Mononuclear cell (primary cell): ENCODE data around the gene MTMR10. TPM values are rescaled to one million over a fixed set of nuclear protein-coding genes. Genes with fewer than 3 reads are reported as not detected.

Experiments used
- H3K27me3 ChIP-seq: 2 replicates; pipeline ENCODE4 v1.6.0; 2011; ENCODE audit warnings: low read length, control low read depth; ENCODE audit not compliant: insufficient read depth
- H3K4me1 ChIP-seq: 2 replicates; pipeline ENCODE4 v1.5.1; 2011; ENCODE audit warnings: mild to moderate bottlenecking, low read length, control low read depth; ENCODE audit not compliant: insufficient read depth
- H3K4me3 ChIP-seq: 2 replicates; pipeline ENCODE4 v1.5.1; 2011; ENCODE audit warnings: mild to moderate bottlenecking, low read length, moderate library complexity
- H3K9me3 ChIP-seq: 2 replicates; pipeline ENCODE4 v1.5.1; 2011; ENCODE audit warnings: low read depth, mild to moderate bottlenecking, control low read depth, low read length
- total RNA-seq: library from RNA; depleted of rRNA; stranded (reverse); fragments of >200 nt; gene quantifications from one replicate; pipeline ENCODE4 v1.2.3, GENCODE V29; 2012

MTMR10 gene
- total RNA-seq, 1 donor, result 79.0 TPM

- H3K27me3 ChIP-seq, result no peaks in the 10 kb centered on the region
- no peaks in the 10 kb centered on the region for H3K9me3 ChIP-seq
- H3K4me1 ChIP-seq, result peaks cover 5% of the 10 kb centered on the region
- no peak overlapping the region for H3K4me3 ChIP-seq
Observed at GRCh38 chr15:30954674-30955073, 36.8 kb downstream of the MTMR10 start.

GRCh38 chr15:30953731-30954378 is 37.6 kb downstream of the MTMR10 start:
- Histone ChIP-seq H3K27me3 (no peaks in the 10 kb centered on the region), H3K4me3 (no peak overlapping the region), H3K9me3 (no peaks in the 10 kb centered on the region), H3K4me1 (peaks cover 5% of the 10 kb centered on the region)

- Histone ChIP-seq H3K4me3 (no peak overlapping the region), H3K27me3 (no peaks in the 10 kb centered on the region), H3K9me3 (no peaks in the 10 kb centered on the region), H3K4me1 (peaks cover 5% of the 10 kb centered on the region)
Observed at GRCh38 chr15:30953183-30953582, 38.2 kb downstream of the MTMR10 start.

GRCh38 chr15:30943654-30944335 is 47.6 kb downstream of the MTMR10 start:
- H3K4me1 ChIP-seq, result no peaks in the 10 kb centered on the region
- H3K9me3 ChIP-seq, result no peaks in the 10 kb centered on the region
- no peaks in the 10 kb centered on the region for H3K27me3 ChIP-seq
- H3K4me3 ChIP-seq, result no peak overlapping the region

GRCh38 chr15:30941520-30941919 is 49.9 kb downstream of the MTMR10 start:
- no peaks in the 10 kb centered on the region for H3K4me1 ChIP-seq
- no peak overlapping the region for H3K4me3 ChIP-seq
- no peaks in the 10 kb centered on the region for H3K9me3 ChIP-seq

DNA sequence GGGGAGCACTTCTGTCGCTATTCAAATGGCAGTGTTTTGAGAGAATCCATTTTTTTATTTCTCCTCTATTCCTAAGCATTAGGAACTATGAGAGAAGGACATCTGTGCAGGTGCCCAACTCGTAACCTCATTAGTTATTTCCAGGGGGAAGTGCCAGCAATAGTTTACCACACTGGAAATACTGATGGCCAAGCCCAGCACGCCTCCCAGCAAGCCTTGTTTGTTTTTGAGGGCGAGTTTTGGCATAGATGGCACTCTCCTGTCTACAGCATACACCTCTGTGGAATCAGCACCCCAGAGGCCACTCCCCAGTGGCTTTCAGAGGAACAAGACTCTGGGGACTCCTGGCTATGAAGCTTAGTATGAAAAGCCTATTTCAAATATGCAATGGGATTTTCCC is 51.1 kb downstream of the MTMR10 start:
- H3K27me3 ChIP-seq, result no peaks in the 10 kb centered on the region
- no peaks in the 10 kb centered on the region for H3K9me3 ChIP-seq
- H3K4me3 ChIP-seq, result no peak overlapping the region
- H3K4me1 ChIP-seq, result no peaks in the 10 kb centered on the region

More at GRCh38 chr15:30941520-30941919, 49.9 kb downstream of the MTMR10 start:
- H3K27me3 ChIP-seq, result no peaks in the 10 kb centered on the region

GRCh38 chr15:30939161-30939560 is 52.3 kb downstream of the MTMR10 start:
- Histone ChIP-seq H3K4me3 (no peak overlapping the region), H3K4me1 (no peaks in the 10 kb centered on the region), H3K27me3 (no peaks in the 10 kb centered on the region), H3K9me3 (no peaks in the 10 kb centered on the region)

- H3K4me3 ChIP-seq, result no peak overlapping the region
- no peaks in the 10 kb centered on the region for H3K4me1 ChIP-seq
- no peaks in the 10 kb centered on the region for H3K27me3 ChIP-seq
- H3K9me3 ChIP-seq, result no peaks in the 10 kb centered on the region
Observed at GRCh38 chr15:30933293-30933692, 58.1 kb downstream of the MTMR10 start.

GRCh38 chr15:30930422-30930821 is 61.0 kb downstream of the MTMR10 start:
- Histone ChIP-seq H3K4me3 (no peak overlapping the region), H3K4me1 (no peaks in the 10 kb centered on the region), H3K9me3 (no peaks in the 10 kb centered on the region), H3K27me3 (no peaks in the 10 kb centered on the region)

GRCh38 chr15:30929982-30930381 is 61.4 kb downstream of the MTMR10 start:
- H3K4me3 ChIP-seq, result no peak overlapping the region

GRCh38 chr15:30929064-30929669 is 62.3 kb downstream of the MTMR10 start:
- no peaks in the 10 kb centered on the region for H3K4me1 ChIP-seq
- H3K4me3 ChIP-seq, result no peak overlapping the region
- no peaks in the 10 kb centered on the region for H3K9me3 ChIP-seq
- no peaks in the 10 kb centered on the region for H3K27me3 ChIP-seq

More at GRCh38 chr15:30929982-30930381, 61.4 kb downstream of the MTMR10 start:
- Histone ChIP-seq H3K9me3 (no peaks in the 10 kb centered on the region), H3K4me1 (no peaks in the 10 kb centered on the region), H3K27me3 (no peaks in the 10 kb centered on the region)

GRCh38 chr15:30928076-30928475 is 63.4 kb downstream of the MTMR10 start:
- Histone ChIP-seq H3K4me3 (no peak overlapping the region), H3K9me3 (no peaks in the 10 kb centered on the region), H3K4me1 (no peaks in the 10 kb centered on the region), H3K27me3 (no peaks in the 10 kb centered on the region)

- no peaks in the 10 kb centered on the region for H3K9me3 ChIP-seq
- no peaks in the 10 kb centered on the region for H3K27me3 ChIP-seq
- H3K4me1 ChIP-seq, result no peaks in the 10 kb centered on the region
- no peak overlapping the region for H3K4me3 ChIP-seq
Observed at GRCh38 chr15:30927148-30927761, 64.2 kb downstream of the MTMR10 start.

DNA sequence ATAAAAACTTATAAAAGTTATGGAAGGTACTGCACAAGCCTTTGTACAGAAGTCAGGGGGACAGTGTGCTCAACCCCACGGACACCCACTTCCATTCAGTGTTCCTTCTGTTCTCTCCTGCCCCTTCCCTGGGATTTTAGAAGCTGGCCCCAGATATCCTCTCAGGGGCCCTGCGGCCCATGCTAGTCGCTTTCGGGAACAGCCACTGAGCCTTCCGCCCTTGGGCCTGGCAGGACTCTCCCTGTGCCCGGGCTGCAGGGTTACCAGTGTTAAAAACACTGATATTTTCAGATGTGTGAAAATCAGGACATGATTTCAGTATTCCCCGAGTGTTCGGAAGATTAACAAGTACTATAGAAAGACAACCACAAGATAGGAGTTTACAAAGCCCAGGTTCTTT is 65.3 kb downstream of the MTMR10 start:
- Histone ChIP-seq H3K4me3 (no peak overlapping the region), H3K27me3 (no peaks in the 10 kb centered on the region), H3K4me1 (no peaks in the 10 kb centered on the region), H3K9me3 (no peaks in the 10 kb centered on the region)

- no peaks in the 10 kb centered on the region for H3K4me1 ChIP-seq
- no peak overlapping the region for H3K4me3 ChIP-seq
- no peaks in the 10 kb centered on the region for H3K9me3 ChIP-seq
Observed at GRCh38 chr15:30925686-30926085, 65.7 kb downstream of the MTMR10 start.

More at GRCh38 chr15:30925686-30926085, 65.7 kb downstream of the MTMR10 start:
- H3K27me3 ChIP-seq, result no peaks in the 10 kb centered on the region
